C4-2B (cell line): Measurements from ENCODE around the gene DHRS3.

ENCODE experiments used
- H3K27ac ChIP-seq: fragments of 450-650 bp; 2 replicates; pipeline ENCODE4 v1.5.1; 2017
- ZFX ChIP-seq: fragments of 450-650 bp; IDR thresholded peaks from 2 replicates; pipeline ENCODE4 v1.6.1; 2017
- TF ChIP-seq, protein P1 (sequence below): fragments of 450-650 bp; conservative IDR thresholded peaks from 2 replicates; pipeline ENCODE4 v1.5.1; 2017; ENCODE audit warnings: mild to moderate bottlenecking

DHRS3 gene

DNA sequence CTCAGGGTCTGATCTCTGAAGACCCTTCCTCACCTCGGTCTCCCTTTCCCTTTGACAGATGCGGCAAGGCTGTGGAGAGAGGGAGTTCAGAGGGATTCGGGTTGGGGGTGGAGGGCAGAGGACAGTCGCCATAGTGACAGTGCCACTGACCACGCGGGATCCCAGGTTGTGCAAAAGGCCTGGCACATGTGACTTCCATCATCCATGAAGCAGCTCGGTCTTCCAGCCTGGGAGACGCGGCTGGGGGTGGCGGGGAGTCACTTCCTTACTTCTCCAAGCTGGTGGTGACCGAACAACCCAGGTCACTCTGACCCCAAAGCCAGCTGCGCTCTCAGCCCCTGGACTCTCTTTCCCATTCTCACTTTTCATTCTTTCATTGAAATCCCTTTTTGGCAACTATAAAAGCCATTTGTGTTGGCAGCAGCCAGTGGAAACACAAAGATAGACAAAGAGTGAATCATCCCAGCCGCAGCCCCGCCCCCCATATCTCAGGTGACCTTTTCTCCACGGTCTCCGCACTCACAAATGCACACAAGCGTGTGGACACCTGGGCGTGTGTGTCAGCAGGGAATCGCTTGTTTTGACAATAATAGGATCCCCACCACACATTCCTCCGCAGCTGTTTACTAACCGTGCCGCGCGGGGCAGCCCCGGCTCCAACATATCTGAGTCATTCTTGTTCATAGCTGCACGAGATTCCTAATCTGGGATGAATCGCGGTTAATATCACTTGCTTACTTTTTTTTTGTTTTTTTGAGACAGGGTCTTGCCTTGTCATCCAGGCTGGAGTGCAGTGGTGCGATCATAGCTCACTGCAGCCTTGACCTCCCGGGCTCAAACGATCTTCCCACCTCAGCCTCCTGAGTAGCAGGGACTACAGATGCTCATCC is 68.3 kb downstream of the DHRS3 start:
- no peak for TF ChIP-seq ZFX
- TF ChIP-seq, protein P1, sequence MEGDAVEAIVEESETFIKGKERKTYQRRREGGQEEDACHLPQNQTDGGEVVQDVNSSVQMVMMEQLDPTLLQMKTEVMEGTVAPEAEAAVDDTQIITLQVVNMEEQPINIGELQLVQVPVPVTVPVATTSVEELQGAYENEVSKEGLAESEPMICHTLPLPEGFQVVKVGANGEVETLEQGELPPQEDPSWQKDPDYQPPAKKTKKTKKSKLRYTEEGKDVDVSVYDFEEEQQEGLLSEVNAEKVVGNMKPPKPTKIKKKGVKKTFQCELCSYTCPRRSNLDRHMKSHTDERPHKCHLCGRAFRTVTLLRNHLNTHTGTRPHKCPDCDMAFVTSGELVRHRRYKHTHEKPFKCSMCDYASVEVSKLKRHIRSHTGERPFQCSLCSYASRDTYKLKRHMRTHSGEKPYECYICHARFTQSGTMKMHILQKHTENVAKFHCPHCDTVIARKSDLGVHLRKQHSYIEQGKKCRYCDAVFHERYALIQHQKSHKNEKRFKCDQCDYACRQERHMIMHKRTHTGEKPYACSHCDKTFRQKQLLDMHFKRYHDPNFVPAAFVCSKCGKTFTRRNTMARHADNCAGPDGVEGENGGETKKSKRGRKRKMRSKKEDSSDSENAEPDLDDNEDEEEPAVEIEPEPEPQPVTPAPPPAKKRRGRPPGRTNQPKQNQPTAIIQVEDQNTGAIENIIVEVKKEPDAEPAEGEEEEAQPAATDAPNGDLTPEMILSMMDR = no peak
- H3K27ac ChIP-seq = no peak overlapping the region

- H3K27ac ChIP-seq = no peak overlapping the region
- TF ChIP-seq, protein P1 = no peak
- no peak for TF ChIP-seq ZFX
Measured at GRCh38 chr1:12548973-12549459, 69.0 kb downstream of the DHRS3 start.

GRCh38 chr1:12548279-12548972 is 69.6 kb downstream of the DHRS3 start:
- H3K27ac ChIP-seq = no peak overlapping the region
- TF ChIP-seq ZFX = no peak
- TF ChIP-seq, protein P1 = no peak

GRCh38 chr1:12547586-12548225 is 70.3 kb downstream of the DHRS3 start:
- TF ChIP-seq ZFX = no peak
- TF ChIP-seq, protein P1 = no peak
- H3K27ac ChIP-seq = no peak overlapping the region

DNA sequence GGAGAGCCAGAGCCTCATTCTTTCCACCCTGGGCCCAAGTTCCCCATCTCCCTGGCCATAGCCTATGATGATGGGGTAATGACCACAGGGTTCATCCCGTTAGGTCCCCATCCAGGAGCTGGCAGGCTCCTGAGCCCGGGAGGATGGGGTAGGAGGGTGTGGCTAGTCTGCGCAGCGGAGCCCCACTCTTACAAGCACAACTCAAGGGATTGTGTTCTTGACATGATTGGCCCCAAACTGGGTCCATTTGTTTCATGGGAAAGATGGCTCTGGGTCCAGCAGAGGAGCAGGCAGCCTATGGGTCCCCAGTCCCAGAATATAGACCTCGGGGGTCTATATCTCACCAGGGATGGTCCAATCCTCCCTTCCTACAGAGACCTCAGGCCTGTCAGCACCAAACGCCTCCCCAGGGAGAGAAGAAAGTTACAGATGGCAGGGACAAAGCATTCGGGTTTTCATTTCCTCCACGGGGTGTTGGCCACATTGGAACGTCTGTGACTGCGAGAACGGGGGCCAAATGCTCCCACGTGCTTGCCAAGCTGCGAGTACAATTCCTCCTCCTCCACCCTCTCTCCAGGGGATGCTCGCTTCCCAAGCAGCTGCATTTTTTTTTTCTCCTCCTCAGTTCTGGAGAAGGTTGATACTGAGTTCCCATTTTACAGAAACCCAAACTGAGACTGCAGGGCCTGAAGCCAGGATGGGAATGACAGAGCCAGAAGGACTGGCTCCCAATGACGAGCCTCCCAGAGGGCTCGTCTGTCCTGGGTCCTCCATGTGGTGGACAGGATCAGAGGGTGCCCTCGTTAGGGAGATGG is 71.0 kb downstream of the DHRS3 start:
- no peak for TF ChIP-seq ZFX
- TF ChIP-seq, protein P1 = no peak

GRCh38 chr1:12544992-12545391 is 73.0 kb downstream of the DHRS3 start:
- no peak overlapping the region for H3K27ac ChIP-seq
- TF ChIP-seq ZFX = no peak
- TF ChIP-seq, protein P1 = no peak

More for the DNA sequence above, 71.0 kb downstream of the DHRS3 start:
- no peak overlapping the region for H3K27ac ChIP-seq
